Right lobe of liver (tissue), 4 donors: ENCODE measurements around the gene RAB38.

Source experiments
- CTCF ChIP-seq, 4 donors: fragments of 200-600 bp in 3 of 4; fragments of 450-650 bp in 1 of 4; IDR thresholded peaks; one replicate each; pipeline versions ENCODE4 v1.5.1 to v1.8.0; 2016 to 2022; ENCODE audit warnings: antibody characterized with exemption in 4 of 4, mild to moderate bottlenecking in 2 of 4
- POLR2A ChIP-seq: fragments of 450-650 bp; IDR thresholded peaks from one replicate; pipeline ENCODE4 v1.6.1; 2017; ENCODE audit warnings: antibody characterized with exemption, mild to moderate bottlenecking
- donor health status: DM: no; HTN: no; CAD: no.
- donor health status: DM: no; HTN: no; CAD: no.
- donor health status: DM: no; HTN: yes; CAD: no.

- TF ChIP-seq CTCF (IDR thresholded peaks at IDR 0.05) = no peak
- no peak for TF ChIP-seq POLR2A
Observed at GRCh38 chr11:88086297-88086696, 88.9 kb downstream of the RAB38 start.
